Activated CD4-positive, alpha-beta memory T cell treated with anti-CD3 and anti-CD28 coated beads, Interleukin-2, amount 10 ng/mL, durations not matched to agents 7 days and 5 days (primary cell): ENCODE results near the gene ZNF880. TPM values are rescaled to one million over a fixed set of nuclear protein-coding genes. Genes with fewer than 3 reads are reported as not detected.
A peak's percentile ranks its signal among the peaks of the same experiment; 100 is the strongest.
"Not testable (repeated sequence)": the region's sequence is repeated elsewhere in the genome, so short reads cannot be mapped to it uniquely, and the experiment has no call there.

Source experiments
- CTCF ChIA-PET: fragments of 350-600 bp; sonication (Branson Sonifier 250); formaldehyde crosslinking; loops from one replicate; lab custom pipeline; 2021; ENCODE audit warnings: antibody characterized with exemption, inconsistent platforms; lab: Charles Lee
- POLR2A ChIA-PET: fragments of 350-600 bp; sonication (Branson Sonifier 250); formaldehyde crosslinking; loops from one replicate; lab custom pipeline; 2021; ENCODE audit warnings: antibody characterized with exemption; lab: Charles Lee
- DNase-seq: peaks from one replicate; pipeline ENCODE4 v3.0.0-alpha.2; 2020
- H3K27ac Mint-ChIP-seq: one replicate; pipeline ENCODE4 v1.8.0; 2021; ENCODE audit warnings: mild to moderate bottlenecking, mixed read lengths
- H3K27me3 Mint-ChIP-seq: one replicate; pipeline ENCODE4 v1.8.0; 2021; ENCODE audit warnings: mixed read lengths
- H3K36me3 Mint-ChIP-seq: one replicate; pipeline ENCODE4 v1.8.0; 2021; ENCODE audit warnings: low read depth, mixed read lengths
- H3K4me1 Mint-ChIP-seq: one replicate; pipeline ENCODE4 v1.8.0; 2021; ENCODE audit warnings: mixed read lengths
- H3K4me3 Mint-ChIP-seq: one replicate; pipeline ENCODE4 v1.8.0; 2021; ENCODE audit warnings: mild to moderate bottlenecking, mixed read lengths
- H3K9me3 Mint-ChIP-seq: one replicate; pipeline ENCODE4 v1.8.0; 2021; ENCODE audit warnings: mixed read lengths
- total RNA-seq, 2 experiments: library from RNA; stranded (reverse); gene quantifications; one replicate each; pipeline ENCODE4 v1.2.3, GENCODE V29; 2021

Gene ZNF880
- total RNA-seq: 10 to 100 TPM; 15.5 to 15.9 TPM

DNA sequence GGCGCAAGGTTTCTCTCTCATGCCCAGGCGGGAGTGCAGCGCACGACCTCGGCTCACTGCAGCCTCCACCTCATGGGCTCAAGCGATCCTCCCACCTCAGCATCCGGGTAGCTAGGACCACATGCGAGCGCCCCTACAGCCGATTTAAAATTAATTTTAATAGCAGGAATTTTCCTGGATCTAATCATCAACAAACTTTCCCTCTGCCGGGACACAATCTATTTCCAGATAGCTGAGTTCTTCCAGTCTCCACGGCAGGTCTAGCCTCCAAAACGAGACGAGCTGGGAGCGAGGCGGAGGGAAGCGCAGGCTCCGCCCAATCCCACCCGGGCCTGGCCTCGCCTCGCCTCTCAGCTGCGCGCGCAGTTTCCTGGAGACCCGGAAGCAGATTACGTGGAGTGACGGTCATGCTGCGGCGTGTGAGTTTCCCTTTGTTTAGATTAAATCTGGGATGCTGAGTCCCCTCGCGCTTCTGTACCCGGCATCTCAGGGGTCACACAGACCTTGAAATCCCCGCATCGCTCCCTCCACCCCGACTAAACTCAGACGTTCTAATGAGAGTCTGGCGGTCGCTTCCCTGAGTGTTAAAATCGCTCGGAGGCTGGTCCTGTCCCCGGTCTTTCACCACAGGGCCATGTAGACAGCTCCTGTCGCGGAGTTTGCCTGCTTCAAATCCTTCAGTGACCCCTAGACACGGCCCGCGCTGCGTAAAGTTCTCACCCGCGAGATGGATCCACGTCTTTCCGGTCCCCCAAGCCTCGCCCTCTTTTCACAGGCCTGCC is at the start of gene ZNF880:
TSS of gene ZNF880 (plus strand) at position 365 of the 782 bp plus-strand sequence. CDS start at position 408, 43 bp downstream.
- peak within 1 kb of the TSS; percentile 88 for H3K4me3 Mint-ChIP-seq
- H3K36me3 Mint-ChIP-seq: peaks cover 55% of the 10 kb centered on the region
- H3K27ac Mint-ChIP-seq: peak within 1 kb of the TSS; percentile 92
- H3K27me3 Mint-ChIP-seq: no peaks in the 10 kb centered on the region
- peaks cover 10% of the 10 kb centered on the region for H3K4me1 Mint-ChIP-seq
- CTCF ChIA-PET: no interaction called here
- H3K9me3 Mint-ChIP-seq: peaks cover 50% of the 10 kb centered on the region
- POLR2A ChIA-PET: interaction anchor here (0.7 to 1.4 kb wide), 4 partner anchors 29 to 417 kb away, joined by 3 to 9 read pairs (median 5); partner anchors contain the start of genes PPP2R1A, ZNF528, ZNF600 and ZNF610
- peak; percentile 92 for DNase-seq

DNA sequence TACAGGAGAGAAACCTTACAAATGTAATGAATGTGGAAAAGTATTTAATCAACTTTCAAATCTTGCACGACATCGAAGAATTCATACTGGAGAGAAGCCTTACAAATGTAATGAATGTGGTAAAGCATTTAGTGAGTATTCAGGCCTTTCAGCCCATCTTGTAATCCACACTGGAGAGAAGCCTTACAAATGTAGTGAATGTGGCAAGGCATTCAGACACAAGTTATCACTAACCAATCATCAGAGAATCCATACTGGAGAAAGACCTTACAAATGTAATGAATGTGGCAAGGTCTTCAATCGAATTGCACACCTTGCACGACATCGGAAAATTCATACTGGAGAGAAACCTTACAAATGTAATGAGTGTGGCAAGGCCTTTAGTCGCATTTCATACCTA is 47.3 kb upstream of the ZNF880 start:
- Mint-ChIP-seq H3K4me1 (no peaks in the 10 kb centered on the region), H3K27ac (no peak overlapping the region), H3K27me3 (no peaks in the 10 kb centered on the region), H3K4me3 (no peak overlapping the region), H3K36me3 (peaks cover 83% of the 10 kb centered on the region), H3K9me3 (peaks cover 79% of the 10 kb centered on the region)
- ChIA-PET POLR2A (no interaction called here), CTCF (no interaction called here)
- no peak for DNase-seq

DNA sequence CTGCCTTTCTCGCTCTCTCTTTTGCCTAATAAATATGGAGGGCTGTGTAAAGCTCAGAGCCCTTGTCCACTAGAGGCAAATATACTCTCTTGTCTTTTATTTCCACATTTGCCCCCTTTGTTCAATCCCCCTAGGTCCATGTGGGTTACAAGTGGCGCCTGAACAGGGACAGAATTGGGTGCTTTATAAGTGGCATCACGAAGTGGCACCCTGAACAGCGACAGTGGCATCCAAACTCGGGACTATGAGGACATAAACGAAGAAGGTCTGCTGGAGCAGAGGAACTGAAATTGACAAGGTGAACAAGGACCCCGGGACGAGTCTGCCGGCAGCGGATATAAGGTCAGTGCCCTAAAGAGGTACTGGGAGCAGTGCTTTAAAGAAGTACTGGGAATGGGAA is 38.0 kb upstream of the ZNF880 start:
- H3K4me3 Mint-ChIP-seq: no peak overlapping the region
- DNase-seq: no peak
- CTCF ChIA-PET: no interaction called here
- POLR2A ChIA-PET: no interaction called here
- peaks cover 61% of the 10 kb centered on the region for H3K9me3 Mint-ChIP-seq
- H3K27ac Mint-ChIP-seq: no peak overlapping the region
- H3K27me3 Mint-ChIP-seq: no peaks in the 10 kb centered on the region
- H3K36me3 Mint-ChIP-seq: peaks cover 28% of the 10 kb centered on the region
- H3K4me1 Mint-ChIP-seq: peaks cover 7% of the 10 kb centered on the region

DNA sequence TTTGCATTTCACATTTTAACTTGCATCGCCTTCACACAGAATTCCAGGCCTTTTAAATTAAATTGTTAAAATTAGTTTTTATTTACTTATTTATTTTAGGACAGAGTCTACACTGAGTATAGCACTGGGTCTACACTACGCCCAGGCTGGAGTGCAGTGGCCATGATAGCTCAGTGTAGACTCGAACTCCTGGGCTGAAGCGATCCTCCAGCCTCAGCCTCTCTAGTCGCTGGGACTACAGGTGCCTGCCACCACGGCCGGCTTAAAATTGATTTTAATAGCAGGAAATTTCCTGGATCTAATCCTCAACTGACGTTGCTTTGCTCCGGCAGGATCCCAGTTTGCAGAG is 34.0 kb upstream of the ZNF880 start:
- Mint-ChIP-seq H3K27me3 (no peaks in the 10 kb centered on the region), H3K36me3 (peaks cover 43% of the 10 kb centered on the region), H3K27ac (peak overlapping the region; percentile 87), H3K9me3 (peaks cover 62% of the 10 kb centered on the region), H3K4me1 (peaks cover 15% of the 10 kb centered on the region), H3K4me3 (peak overlapping the region; percentile 94)
- CTCF ChIA-PET: no interaction called here
- no peak for DNase-seq
- POLR2A ChIA-PET: interaction anchor here (1.0 to 1.5 kb wide), 3 partner anchors 10 to 34 kb away, joined by 3 to 7 read pairs (median 3); partner anchors contain the start of gene ZNF880

DNA sequence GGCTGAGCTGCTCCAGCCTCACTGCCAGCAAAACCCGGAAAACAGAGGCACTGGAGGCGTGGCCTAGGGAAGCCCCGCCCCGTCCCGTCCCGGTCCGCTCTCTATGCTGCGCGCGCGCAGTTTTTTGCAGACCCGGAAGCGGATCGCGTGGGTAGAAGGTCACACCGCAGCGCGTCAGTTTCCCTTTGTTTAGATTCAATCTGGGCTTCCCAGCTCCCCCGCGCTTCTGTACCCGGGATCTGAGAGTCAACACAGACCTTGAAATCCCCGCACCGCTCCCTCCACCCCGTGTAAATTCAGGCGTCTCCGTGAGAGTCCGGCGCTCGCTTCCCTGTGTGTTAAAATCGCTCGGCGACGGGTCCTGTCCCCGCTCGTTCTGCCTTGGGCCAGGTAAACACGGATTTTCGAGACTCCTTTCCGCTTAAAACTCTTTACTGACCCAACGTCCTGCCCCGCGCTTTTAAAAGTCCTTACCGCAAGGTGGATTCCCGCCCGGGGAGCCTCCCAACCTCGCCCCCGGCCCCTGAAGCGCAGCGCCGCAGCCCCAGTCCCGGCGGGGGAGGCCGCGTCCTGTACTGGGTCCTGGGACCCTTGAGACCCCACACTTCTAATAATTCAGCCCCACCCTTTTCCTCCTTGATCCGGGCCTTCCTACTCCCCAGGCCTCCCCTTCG is 33.5 kb upstream of the ZNF880 start, which contains the start of gene ZNF610:
TSS of gene ZNF610 (plus strand) at position 127 of the 674 bp plus-strand sequence. CDS start 12,930 bp downstream, outside the sequence.
- peaks cover 43% of the 10 kb centered on the region for H3K36me3 Mint-ChIP-seq
- peak within 1 kb of the TSS; percentile 87 for H3K27ac Mint-ChIP-seq
- CTCF ChIA-PET: no interaction called here
- DNase-seq: peak; percentile 90
- peaks cover 15% of the 10 kb centered on the region for H3K4me1 Mint-ChIP-seq
- H3K27me3 Mint-ChIP-seq: no peaks in the 10 kb centered on the region
- H3K4me3 Mint-ChIP-seq: peak within 1 kb of the TSS; percentile 94
- peaks cover 60% of the 10 kb centered on the region for H3K9me3 Mint-ChIP-seq
- POLR2A ChIA-PET: interaction anchor here (0.8 to 1.5 kb wide), 4 partner anchors 9 to 63 kb away, joined by 3 to 7 read pairs (median 3); partner anchors contain the start of gene ZNF880

DNA sequence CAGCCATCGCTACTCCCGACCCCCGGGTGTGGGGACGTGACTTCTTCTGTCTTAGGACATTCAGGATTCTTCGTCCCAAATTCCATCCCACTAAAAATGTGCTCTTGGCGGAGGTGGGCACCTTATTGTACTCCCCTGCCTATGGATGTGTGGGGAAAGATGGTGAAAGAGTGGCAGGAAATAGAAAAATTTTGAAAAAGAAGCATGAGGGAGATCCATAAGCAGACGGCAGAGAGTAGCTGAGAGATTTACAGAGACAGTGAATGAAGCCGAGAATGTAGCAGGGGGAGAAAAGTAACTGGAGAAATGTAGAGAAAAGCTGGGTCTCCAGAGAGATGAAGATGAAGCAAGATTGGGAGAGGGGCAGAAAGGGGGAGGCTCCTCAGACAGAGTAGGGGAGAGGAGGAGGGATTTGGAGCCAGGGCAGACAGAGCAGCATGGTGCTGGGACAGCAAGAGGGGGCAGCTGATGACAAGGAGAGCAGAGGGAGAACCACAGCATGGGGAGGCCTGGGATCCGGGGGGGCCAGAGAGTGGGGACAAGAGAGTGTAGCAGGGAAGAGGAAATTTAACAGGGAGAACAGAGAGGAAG is 32.8 kb upstream of the ZNF880 start:
- Mint-ChIP-seq H3K27me3 (no peaks in the 10 kb centered on the region), H3K4me3 (peak overlapping the region; percentile 94), H3K36me3 (peaks cover 40% of the 10 kb centered on the region), H3K27ac (peak overlapping the region; percentile 87), H3K9me3 (peaks cover 54% of the 10 kb centered on the region), H3K4me1 (peaks cover 15% of the 10 kb centered on the region)
- no peak for DNase-seq
- POLR2A ChIA-PET: interaction anchor here (0.5 to 1.5 kb wide), 5 partner anchors 9 to 301 kb away, joined by 3 to 7 read pairs (median 3); partner anchors contain the start of genes ZNF83 and ZNF880
- CTCF ChIA-PET: no interaction called here

DNA sequence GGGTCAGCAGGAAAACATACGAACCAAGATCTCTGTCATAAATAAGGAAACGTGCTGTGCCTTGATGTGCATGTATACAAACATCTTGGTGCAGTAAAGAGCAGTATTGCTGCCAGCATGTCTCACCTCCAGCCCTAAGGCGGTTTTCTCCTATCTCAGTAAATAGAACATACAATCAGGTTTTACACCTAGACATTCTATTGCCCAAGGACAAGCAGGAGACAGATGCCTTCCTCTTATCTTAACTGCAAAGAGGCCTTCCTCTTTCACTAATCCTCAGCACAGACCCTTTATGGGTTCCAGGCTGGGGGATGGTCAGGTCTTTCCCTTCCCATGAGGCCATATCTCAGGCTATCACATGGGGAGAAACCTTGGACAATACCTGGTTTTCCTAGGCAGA is 30.7 kb upstream of the ZNF880 start:
- H3K4me3 Mint-ChIP-seq, H3K27ac Mint-ChIP-seq, CTCF ChIA-PET, POLR2A ChIA-PET, H3K27me3 Mint-ChIP-seq, DNase-seq: not testable (repeated sequence)
- Mint-ChIP-seq H3K36me3 (peaks cover 27% of the 10 kb centered on the region), H3K9me3 (peaks cover 43% of the 10 kb centered on the region), H3K4me1 (peaks cover 15% of the 10 kb centered on the region)

DNA sequence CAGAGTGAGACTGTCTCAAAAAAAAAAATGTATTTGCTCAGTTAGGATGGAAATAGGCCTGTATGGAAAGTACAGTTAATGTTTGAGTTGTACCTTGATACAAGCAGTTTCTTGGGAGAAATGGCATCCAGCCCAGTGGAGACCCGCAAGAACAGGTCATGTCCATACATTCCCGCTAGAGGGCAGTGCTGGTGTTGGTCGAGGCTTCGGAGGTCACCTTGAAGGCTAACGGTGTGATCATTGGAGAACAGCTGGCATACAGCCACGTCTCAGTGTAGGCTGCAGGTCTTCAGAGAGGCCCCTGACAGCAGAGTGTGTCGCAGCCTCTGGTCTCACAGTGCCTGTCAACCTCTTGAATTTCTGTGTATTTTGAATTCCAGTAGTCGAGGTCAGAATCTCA is 26.2 kb upstream of the ZNF880 start:
- POLR2A ChIA-PET: no interaction called here
- Mint-ChIP-seq H3K27me3 (no peaks in the 10 kb centered on the region), H3K36me3 (peaks cover 12% of the 10 kb centered on the region), H3K4me3 (no peak overlapping the region), H3K4me1 (no peaks in the 10 kb centered on the region), H3K27ac (no peak overlapping the region), H3K9me3 (peaks cover 36% of the 10 kb centered on the region)
- CTCF ChIA-PET: no interaction called here
- peak; percentile 49 for DNase-seq

DNA sequence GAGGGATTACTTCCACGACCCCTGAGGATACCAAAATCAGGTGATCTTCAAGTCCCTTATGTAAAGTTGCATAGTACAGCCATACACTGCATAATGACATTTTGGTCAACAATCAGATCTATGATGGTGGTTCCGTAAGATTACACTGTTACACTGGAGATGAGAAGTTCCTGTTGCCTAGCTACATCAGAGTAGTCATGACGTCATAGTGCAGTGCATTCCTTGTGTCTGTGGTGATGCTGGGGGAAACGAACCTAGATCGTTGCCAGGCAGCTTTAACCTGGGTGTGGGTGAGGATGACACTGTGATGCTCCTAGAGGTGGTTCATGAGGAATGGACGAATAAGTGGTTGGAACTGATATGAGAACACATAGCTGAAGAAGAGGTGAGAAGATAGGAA is 24.6 kb upstream of the ZNF880 start:
- no peak overlapping the region for H3K27ac Mint-ChIP-seq
- no peaks in the 10 kb centered on the region for H3K27me3 Mint-ChIP-seq
- peaks cover 15% of the 10 kb centered on the region for H3K36me3 Mint-ChIP-seq
- no peak for DNase-seq
- no peak overlapping the region for H3K4me3 Mint-ChIP-seq
- ChIA-PET CTCF (no interaction called here), POLR2A (interaction anchor here (0.9 kb wide), 1 partner anchor 9 kb away, joined by 3 read pairs; the partner anchor contains the start of gene ZNF610)
- no peaks in the 10 kb centered on the region for H3K4me1 Mint-ChIP-seq
- H3K9me3 Mint-ChIP-seq: peaks cover 37% of the 10 kb centered on the region

DNA sequence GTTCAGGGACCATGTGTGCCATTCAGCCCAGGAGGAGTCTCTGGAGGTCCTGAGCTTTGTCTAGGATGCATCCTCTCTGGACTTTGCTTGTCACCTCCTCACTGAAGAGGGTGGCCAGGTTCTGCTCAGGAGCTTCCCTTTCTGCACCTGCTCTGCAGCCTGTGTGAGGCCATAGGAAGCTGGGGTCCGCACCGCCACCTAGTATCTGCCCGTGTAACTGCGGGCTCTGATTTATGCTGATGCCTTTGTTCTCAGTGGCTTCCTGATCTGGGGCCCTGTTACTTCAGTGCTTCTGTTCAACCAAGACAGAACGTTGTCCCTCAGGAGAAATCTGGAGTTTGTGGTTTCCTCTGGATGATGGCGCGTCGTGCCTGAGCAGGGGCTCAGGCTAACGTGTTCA is 18.2 kb upstream of the ZNF880 start:
- Mint-ChIP-seq H3K36me3 (peaks cover 41% of the 10 kb centered on the region), H3K4me3 (no peak overlapping the region), H3K27ac (no peak overlapping the region), H3K27me3 (no peaks in the 10 kb centered on the region), H3K9me3 (peaks cover 47% of the 10 kb centered on the region), H3K4me1 (no peaks in the 10 kb centered on the region)
- ChIA-PET POLR2A (no interaction called here), CTCF (no interaction called here)
- no peak for DNase-seq

DNA sequence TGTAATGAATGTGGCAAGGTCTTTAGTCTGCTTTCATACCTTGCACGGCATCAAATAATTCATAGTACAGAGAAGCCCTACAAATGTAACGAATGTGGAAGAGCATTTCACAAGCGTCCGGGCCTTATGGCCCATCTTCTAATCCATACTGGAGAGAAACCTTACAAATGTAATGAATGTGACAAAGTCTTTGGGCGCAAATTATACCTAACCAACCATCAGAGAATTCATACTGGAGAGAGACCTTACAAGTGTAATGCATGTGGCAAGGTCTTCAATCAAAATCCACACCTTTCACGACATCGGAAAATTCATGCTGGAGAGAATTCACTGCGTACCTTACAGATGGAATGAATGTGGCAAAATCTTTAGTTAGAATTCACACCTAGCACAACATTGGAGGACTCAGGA is 3.3 kb upstream of the ZNF880 start:
- H3K4me3 Mint-ChIP-seq: no peak overlapping the region

DNA sequence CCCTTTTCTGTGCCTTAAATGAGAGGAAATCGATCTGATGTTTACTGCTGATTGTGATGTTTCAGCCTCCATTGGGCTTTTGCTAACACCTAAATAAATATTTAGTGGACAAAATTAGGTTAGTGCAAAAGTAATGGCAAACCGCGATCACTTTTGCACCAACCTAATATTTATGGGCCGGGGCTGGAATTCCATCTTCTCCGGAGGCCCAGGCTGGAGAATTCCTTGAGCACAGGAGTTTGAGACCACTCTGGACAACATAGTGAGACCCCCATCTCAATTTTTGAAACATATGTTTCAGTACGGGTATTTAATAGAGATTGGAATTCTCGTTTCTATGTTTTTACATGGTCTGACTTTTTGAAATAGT is 603 bp downstream of the ZNF880 start:
- H3K9me3 Mint-ChIP-seq: peaks cover 51% of the 10 kb centered on the region
- DNase-seq: no peak
- H3K4me1 Mint-ChIP-seq: peaks cover 10% of the 10 kb centered on the region
- peak overlapping the region; percentile 88 for H3K4me3 Mint-ChIP-seq
- no peaks in the 10 kb centered on the region for H3K27me3 Mint-ChIP-seq
- H3K36me3 Mint-ChIP-seq: peaks cover 58% of the 10 kb centered on the region
- ChIA-PET POLR2A (interaction anchor here (1.0 to 1.4 kb wide), 2 partner anchors 28 to 181 kb away, joined by 3 to 9 read pairs; partner anchors contain the start of genes PPP2R1A and ZNF528), CTCF (no interaction called here)
- H3K27ac Mint-ChIP-seq: peak overlapping the region; percentile 92

More for the DNA sequence above, 3.3 kb upstream of the ZNF880 start:
- no peak for DNase-seq
- Mint-ChIP-seq H3K27me3 (no peaks in the 10 kb centered on the region), H3K4me1 (peaks cover 10% of the 10 kb centered on the region), H3K27ac (no peak overlapping the region), H3K36me3 (peaks cover 39% of the 10 kb centered on the region), H3K9me3 (peaks cover 48% of the 10 kb centered on the region)
- ChIA-PET CTCF (no interaction called here), POLR2A (no interaction called here)

DNA sequence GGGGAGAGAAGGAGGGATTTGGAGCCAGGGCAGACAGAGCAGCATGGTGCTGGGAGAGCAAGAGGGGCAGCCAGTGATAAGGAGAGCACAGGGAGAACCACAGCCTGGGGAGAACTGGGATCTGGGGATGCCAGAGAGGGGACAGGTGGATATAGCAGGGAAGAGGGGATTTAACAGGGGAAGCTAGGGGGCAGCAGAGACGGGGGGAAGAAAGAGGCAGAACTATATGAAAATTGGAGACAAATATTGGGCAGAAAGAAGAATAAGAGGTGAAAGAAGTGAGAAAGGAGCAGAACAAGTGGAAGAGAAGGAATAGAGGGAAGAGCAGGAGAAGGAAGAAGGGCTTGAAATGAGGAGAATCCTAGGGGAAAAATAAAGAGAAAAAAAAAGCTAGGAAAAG is 21.4 kb downstream of the ZNF880 start:
- no peak for DNase-seq
- Mint-ChIP-seq H3K36me3 (peaks cover 20% of the 10 kb centered on the region), H3K27me3 (no peaks in the 10 kb centered on the region), H3K4me3 (no peak overlapping the region), H3K9me3 (peaks cover 49% of the 10 kb centered on the region), H3K4me1 (no peaks in the 10 kb centered on the region), H3K27ac (no peak overlapping the region)
- ChIA-PET CTCF (no interaction called here), POLR2A (no interaction called here)
